Mucosa of gallbladder (tissue), 1 donor: Measurements from ENCODE around the gene GALNT9. TPM values are rescaled to one million over a fixed set of nuclear protein-coding genes. Genes with fewer than 3 reads are reported as not detected.
"Not testable (repeated sequence)": the region's sequence is repeated elsewhere in the genome, so short reads cannot be mapped to it uniquely, and the experiment has no call there.

ENCODE experiments used
- DNase-seq: peaks from one replicate; pipeline ENCODE4 v3.0.0-alpha.2; 2020; ENCODE audit warnings: low spot score
- total RNA-seq: library from RNA; stranded (reverse); gene quantifications from one replicate; pipeline ENCODE4 v1.2.1, GENCODE V29; 2021
- donor health status: DM: no; HTN: no; CAD: no.

Gene GALNT9
- total RNA-seq, 1 donor from 2014 or later = 0.12 TPM

GRCh38 chr12:132358241-132359225 is 29.1 kb upstream of the GALNT9 start:
- not testable (repeated sequence) for DNase-seq

DNA sequence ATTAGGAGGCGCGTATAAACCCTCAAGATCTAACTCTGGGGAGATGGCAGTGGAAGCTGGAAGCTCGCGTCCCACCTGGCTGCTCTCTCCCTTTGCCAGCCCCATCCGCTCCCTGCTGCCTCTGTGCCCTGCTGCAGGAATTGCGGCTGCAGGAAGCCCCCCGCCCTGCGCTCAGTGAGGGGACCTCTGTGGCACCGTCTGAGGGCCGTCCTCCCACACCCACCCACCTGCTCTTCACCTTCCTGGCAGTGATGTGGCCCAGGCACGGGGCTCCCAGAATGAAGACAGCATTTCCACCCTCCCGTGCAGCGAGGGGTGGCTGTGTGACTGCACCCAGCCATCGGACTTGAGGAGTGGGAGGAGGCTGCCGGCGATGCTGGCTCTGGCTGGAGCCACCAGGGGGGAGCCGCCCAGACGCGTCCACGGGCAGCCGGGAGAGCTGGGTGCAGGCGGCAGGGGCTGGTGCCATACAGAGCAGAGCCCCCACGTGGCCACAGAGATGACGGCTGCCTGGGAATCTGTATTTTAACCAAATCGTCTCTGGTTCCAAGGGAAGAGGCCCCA is 28.3 kb upstream of the GALNT9 start:
- DNase-seq = no peak

- DNase-seq = peak; percentile 46
These were observed 27.6 kb upstream of the GALNT9 start for GRCh38 chr12:132356691-132357622.

DNA sequence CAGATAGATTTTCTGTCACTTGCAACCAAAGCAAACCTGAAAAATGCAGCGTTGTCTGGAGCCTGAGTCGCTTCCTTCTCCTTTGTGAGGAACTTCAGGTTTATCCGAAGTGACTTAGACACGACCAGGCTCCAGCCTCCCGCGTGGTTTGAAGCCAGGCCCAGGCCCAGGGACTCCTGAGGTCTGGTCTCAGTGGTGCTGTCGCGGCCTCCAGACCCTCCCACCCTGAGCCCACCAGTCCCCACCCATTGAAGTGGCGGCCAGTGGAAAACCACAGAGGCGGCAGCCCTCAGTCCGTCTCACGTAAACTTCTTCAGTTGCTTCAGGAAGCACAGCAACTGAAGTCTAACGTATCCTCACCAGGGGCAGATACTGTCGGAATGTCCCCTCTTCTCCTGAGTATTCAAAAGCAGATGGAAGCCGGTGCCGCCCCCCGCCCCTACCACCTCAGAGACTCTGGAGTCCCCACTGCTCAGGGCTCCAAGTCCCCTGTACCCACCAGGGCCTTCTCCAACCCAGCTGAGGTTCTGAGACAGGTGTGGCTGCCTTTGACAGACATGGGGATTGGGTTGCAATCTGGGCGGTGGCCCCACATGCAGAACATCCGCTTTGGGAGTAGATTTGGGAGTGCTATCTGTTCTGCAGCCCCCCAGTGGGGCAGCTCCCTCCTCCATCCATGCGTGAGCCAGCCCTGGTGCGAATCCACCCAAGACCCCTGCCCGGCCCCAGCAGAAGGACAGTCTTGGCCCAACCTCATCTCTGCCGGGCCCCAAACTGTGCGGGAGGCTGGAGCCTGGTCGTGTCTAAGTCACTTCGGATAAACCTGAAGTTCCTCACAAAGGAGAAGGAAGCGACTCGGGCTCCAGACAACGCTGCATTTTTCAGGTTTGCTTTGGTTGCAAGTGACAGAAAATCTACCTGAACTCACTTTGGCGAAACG is 26.6 kb upstream of the GALNT9 start:
- no peak for DNase-seq

- DNase-seq = no peak
These were observed 25.7 kb upstream of the GALNT9 start for GRCh38 chr12:132354982-132355680.

DNA sequence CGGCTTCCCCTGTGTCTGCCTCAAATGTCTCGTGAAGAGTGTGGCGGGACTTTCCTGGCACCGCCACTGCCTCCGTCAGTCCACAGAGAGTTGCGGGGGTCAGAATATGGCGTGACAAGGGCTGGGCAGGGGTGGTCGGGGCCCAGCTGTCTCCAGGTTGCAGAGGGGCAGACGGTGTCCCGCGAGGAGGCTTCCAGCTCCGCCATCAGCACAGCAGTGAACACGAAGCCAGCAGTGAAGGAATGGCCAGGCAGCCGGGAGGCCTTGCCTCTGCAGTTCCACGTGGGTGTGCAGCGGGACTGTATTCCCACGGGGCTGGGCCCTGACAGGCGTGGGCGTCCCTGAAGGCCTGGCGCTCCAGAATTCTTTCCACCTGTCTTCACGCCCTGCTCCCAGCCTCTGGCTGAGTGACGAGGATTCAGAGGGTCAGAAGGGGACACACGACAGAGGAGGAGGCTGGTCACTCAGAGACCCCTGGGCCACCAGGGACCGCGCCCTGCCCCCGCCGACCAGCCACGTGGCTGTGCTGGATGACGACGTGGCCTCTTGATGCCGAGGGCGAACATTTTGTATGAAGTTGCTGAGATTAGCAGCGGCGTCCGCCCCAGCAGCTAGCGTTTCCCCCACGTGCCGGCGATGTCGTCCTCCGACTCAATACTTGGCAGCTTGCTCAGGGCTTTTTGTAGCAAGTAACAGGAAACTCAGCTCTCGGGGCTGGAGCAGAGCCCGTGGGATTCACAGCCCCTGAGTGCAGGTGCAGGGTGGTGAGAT is 25.0 kb upstream of the GALNT9 start:
- DNase-seq = no peak

DNA sequence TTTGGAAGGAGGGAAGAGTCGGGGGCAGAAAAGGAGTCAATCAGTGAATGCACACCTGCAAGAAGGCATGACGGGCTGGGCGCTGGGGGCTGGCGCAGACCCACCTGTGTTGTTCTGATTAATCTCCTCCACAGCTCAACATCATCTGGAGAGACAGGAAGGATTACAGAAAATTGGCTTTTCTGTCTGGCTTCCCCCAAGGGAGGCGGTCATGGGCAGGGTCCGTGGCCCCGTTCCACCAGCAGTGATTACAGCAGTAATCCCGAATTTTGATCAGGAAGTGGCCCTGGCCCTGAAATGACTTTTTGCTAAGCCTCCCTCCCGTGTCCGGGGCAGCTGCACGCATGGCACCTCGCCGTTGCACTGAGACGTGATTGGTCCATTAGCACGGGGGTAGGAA is 24.4 kb upstream of the GALNT9 start:
- DNase-seq = no peak

GRCh38 chr12:132352896-132353800 is 23.8 kb upstream of the GALNT9 start:
- DNase-seq = no peak

GRCh38 chr12:132351751-132352495 is 22.5 kb upstream of the GALNT9 start:
- DNase-seq = no peak

GRCh38 chr12:132349501-132350131 is 20.2 kb upstream of the GALNT9 start:
- DNase-seq = no peak

DNA sequence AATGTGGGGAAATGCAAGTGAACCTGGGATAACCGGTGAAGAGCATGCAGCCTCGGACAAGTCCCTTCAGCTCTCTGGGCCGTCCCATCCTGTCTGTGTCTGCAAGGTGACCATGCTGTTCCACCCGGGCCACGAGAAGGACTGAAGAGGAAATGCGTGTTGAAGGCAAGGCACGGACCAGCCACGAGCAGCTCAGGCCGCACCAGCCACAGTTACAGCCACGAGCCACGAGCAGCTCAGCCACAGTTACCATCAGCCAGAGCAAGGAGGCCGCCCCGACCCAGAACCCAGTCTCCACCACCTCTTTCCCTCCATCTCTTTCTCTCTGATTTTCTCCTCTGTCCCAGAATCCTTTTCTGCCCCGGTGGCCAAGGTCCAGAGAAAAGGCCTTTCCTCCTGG is 18.8 kb upstream of the GALNT9 start:
- no peak for DNase-seq

- DNase-seq = no peak
These were observed 17.9 kb upstream of the GALNT9 start for GRCh38 chr12:132347176-132347855.

DNA sequence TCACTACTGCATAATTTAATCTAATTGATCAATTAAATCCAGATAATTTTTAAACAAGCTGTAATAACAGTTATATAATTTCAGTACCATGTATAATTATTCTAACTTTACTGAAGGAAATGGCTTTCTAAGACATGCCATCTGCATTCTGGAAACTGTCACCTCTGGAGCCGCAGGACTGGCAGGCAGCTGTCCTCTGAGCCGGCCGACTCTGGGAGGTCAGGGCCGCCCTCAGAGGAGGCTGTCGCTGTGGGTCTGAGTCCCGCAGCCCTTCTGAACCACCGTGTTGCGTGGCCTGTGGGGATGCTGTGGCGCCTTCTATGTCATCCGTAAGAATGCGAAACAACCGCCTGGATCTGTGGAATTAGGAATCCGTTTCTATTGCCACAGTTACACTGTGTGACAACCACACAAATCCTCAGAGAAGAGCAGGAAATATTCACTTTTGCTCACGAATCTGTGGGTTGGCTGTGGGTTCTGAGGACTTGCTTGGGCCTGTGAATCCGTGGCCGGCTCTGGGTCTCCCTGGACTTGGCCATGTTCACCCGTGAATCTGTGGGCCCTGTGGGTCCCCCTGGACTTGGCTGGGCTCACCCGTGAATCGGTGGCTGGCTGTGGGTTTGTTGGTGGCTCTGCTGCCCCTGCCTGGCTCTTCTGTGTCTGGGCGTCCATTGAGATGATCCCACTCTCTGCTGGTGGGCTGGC is 17.2 kb upstream of the GALNT9 start:
- no peak for DNase-seq

DNA sequence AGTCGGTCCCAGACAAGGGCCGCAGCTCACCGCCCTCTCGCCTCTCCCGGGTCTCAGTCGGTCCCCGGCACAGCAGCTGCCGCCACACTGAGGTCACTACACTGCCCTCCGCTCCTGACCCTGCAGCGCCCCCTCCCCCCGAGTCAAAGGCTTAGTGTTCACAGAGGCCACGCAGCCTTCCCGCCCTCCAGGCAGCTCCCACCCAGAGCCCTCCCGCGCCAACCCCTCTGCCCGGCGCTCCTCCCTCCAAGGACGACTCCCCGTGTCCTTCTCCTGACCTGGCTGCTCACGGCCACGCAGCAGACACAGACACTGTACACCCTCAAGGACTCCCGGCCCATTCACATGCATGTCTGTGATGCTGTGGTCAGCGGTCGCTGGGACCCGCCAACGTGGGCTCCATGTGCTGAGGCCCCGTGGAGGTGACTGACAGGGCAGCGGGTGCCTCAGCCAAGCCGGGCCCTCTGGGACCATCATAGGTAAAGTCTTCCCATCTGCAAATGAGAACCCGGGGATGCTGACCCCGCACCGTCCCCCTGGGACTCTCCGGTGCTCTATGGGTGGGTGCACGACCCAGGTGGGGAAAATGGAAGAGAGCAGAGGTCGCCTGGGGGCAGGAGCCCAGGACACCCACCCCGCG is 16.3 kb upstream of the GALNT9 start:
- DNase-seq = no peak

- no peak for DNase-seq
These were observed 15.7 kb upstream of the GALNT9 start for GRCh38 chr12:132345126-132345525.
